ENCODE measurements around the gene FNDC3A.
"Not testable (repeated sequence)": the region's sequence is repeated elsewhere in the genome, so short reads cannot be mapped to it uniquely, and the experiment has no call there.

Gene FNDC3A

DNA sequence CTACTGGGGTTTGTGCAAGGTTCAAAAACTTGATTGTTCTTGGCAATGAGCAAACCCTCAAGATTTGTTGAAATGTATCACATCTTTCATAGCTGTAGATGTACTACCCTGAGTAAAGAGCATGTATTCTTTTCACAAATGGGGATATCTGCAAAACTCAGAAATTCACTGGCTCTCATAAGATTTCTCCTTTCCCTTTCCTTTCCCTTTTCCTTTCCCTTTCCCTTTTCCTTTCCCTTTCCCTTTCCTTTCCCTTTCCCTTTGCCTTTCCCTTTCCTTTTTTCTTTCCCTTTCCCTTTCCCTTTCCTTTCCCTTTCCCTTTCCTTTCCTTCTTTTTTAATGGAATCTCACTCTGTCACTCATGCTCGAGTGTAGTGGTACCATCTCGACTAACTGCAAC lies 69.1 kb downstream of the FNDC3A start:
- DNase-seq (ENCODE audit: insufficient read length, low spot score) (no peak), FAIRE-seq (no peak)
- TF ChIP-seq POLR2A (IDR thresholded peaks at IDR 0.05; ENCODE audit: low read depth, low read length): no peak

DNA sequence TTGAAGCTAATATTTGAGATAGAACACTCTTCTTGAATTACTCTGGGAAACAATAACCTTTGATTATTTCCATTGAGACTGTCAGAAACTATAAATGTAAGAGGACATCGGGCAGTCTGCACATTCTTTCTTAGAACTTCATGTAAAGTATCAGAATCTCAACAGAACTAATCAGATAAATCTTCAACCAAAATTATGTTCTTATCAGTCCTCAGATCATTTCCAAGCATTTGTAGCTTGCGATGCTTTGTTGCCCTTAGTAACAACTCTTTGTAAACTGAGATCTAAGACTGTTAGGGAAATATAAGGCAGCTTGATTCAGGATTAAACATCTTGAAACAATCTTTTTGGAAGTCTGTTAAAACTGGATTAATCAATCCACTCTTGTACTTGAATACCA lies 70.3 kb downstream of the FNDC3A start:
- FAIRE-seq (no peak), DNase-seq (ENCODE audit: insufficient read length, low spot score) (no peak)
- no peak for TF ChIP-seq POLR2A (IDR thresholded peaks at IDR 0.05; ENCODE audit: low read depth, low read length)

DNA sequence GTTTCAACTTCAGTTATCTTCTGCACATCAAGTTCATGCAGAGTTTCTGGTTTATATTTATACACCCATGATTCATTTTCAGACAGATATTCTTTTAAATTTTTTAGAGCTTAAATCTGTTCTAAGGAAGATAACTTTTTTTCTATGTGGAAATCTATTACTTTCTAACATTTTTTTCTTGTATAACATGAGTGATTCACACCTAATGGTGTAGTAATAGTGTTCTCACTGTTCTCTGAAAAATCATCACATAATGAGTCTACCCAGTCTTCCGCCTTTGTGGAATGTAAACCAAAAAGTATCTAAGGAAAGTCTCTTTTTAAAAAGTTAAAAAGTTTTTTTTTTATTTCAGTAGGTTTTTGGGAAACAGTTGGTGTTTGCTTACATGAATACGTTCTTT lies 70.8 kb downstream of the FNDC3A start:
- FAIRE-seq (no peak), DNase-seq (ENCODE audit: insufficient read length, low spot score) (no peak)
- TF ChIP-seq POLR2A (IDR thresholded peaks at IDR 0.05; ENCODE audit: low read depth, low read length): no peak

DNA sequence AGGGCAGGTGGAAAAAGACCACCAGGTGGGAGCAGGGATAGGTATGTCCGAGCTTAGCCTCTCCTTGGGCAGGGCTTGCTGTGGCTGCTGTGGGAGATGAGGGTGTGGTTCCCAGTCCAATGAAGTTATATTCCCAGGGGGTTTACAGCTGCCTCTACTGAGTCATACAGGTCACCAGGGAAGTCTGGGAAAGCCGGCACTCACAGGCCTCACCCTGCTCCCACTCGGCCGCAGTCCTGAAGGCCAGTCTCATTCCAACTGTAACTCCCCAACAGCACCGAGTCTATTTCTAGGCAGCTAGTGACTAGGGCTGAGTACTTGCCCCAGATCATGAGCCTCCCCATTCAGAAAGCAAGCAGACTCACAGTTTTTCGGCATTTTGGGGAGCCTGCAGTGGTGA lies 77.1 kb downstream of the FNDC3A start:
- no peak for DNase-seq (ENCODE audit: insufficient read length, low spot score)
- no peak for TF ChIP-seq POLR2A (IDR thresholded peaks at IDR 0.05; ENCODE audit: low read depth, low read length)
- no peak for FAIRE-seq

DNA sequence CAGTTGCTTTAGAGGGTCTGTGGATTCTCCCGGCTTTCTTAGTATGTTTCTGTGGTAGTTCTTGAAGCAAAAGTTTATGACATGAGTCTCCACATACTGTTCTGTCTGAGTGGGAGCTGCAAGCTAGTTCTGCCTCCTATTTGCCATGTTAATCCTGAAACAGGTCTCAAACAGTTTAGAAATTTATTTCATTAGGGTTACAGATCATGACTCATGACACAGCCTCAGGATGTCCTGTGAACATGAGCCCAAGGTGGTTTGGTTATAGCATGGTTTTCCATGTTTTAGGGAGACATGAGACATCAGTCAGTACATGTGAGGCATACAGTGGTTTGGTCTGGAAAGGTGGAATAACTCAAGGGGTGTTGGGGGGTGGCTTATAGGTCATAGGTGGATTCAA lies 77.5 kb downstream of the FNDC3A start:
- DNase-seq (ENCODE audit: insufficient read length, low spot score): no peak
- no peak for TF ChIP-seq POLR2A (IDR thresholded peaks at IDR 0.05; ENCODE audit: low read depth, low read length)
- FAIRE-seq: no peak

DNA sequence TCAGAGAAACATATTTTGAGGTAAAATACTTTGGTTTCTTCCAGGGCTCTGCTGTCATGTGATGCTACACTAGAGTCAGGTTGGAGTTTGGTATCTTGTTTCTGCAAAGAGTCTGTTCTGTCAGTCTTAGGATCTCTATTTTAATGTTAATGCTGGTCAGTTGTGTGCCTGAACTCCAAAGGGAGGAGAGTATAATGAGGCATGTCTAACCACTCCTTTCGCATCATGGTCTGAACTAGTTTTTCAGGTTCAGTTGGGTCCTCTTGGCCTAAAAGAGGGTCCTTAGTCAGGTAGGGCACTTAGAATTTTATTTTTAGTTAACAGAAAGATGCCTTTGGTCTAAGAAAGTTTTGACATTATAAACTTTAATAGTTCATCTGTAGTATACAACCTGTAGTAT lies 78.2 kb downstream of the FNDC3A start:
- TF ChIP-seq POLR2A (IDR thresholded peaks at IDR 0.05; ENCODE audit: low read depth, low read length): no peak
- DNase-seq (ENCODE audit: insufficient read length, low spot score) (no peak), FAIRE-seq (no peak)

DNA sequence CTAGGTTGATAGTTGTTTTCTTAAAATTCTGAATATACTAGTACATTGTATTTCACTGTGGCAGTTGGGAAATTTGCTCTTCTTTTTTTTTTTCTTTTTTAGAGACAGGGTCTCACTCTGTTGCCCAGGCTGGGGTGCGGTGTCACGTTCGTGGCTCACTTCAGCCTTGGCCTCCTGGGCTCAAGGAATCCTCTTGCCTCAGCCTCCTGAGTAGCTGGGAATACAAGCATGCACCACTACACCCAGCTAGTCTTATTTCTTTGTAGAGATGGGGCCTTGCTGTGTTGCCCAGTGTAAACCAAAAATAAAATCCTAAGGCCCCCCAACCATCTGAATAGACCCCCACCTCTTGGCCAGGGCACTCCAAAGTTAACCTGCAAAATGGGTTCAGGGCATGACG lies 79.3 kb downstream of the FNDC3A start:
- DNase-seq (ENCODE audit: insufficient read length, low spot score): no peak
- FAIRE-seq: no peak
- TF ChIP-seq POLR2A (IDR thresholded peaks at IDR 0.05; ENCODE audit: low read depth, low read length): no peak

DNA sequence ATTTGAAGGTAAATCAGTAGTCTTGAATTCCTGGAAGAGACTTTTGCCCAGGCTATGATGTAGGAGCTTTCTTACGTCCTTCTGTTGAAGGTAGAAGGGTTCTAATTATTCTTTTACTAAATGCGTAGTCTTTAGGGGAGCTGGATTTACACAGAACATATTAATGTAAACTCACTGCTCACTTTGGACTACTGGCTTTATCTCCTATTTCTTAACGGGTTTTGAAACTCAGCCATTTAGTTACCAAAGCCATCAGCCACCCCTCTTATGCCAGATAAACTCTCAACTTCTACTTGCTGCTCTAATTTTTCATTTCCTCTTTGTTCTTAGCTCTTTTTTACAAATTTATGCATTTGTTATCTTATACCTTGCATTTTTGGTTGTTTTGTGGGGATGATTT lies 81.5 kb downstream of the FNDC3A start:
- no peak for FAIRE-seq
- no peak for DNase-seq (ENCODE audit: insufficient read length, low spot score)

DNA sequence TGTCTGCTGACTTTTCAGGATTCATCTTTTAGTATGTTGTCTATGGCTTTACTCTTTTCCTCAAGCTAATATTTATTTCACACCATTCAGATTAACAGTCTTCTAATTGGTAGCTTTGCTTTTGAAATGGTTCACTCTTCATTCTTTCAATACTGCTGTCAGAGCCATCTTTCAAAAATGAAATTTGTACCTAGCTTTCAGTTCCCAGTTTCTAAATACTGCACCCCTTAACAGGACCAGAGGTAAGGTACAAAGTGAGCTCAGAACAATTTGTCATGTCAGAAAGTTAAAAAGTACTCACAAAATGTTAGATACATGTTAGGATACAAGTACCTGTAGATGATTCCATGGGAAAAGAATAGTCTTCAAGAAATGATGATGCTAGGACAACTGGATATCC lies 83.0 kb downstream of the FNDC3A start:
- no peak for DNase-seq (ENCODE audit: insufficient read length, low spot score)
- no peak for TF ChIP-seq POLR2A (IDR thresholded peaks at IDR 0.05; ENCODE audit: low read depth, low read length)
- FAIRE-seq: no peak

More for the DNA sequence above, 81.5 kb downstream of the FNDC3A start:
- TF ChIP-seq POLR2A (IDR thresholded peaks at IDR 0.05; ENCODE audit: low read depth, low read length): no peak

DNA sequence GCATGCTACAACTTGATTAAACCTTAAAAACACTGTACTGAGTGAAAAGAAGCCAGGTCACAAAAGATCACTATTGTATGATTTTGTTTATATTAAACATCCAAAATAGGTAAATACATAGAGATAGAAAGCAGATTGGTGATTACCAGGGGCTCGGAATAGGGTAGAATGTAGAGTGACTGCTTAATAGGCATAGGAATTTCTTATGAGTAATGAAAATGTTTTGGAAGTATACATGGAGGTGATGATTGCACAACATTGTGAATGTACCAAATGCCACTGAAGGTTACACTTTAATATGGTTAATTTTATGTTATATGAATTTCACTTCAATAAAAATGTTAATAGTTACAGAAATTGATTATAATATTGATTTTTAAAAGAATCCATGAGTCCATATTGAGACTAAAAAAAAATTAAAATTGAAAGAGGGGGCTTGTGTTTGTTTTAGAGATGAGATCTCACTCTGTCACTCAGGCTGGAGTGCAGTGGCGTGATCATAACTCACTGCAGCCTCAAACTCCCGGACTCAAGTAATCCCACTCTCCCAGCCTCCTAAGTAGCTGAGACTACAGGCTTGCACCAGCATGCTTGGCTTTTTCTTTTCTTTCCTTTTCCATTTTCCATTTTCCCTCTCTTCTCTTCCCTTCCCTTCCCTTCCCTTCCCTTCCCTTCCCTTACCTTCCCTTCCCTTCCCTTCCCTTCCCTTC lies 85.1 kb downstream of the FNDC3A start:
- peak; percentile 7 for DNase-seq (ENCODE audit: insufficient read length, low spot score)
- no peak for TF ChIP-seq POLR2A (IDR thresholded peaks at IDR 0.05; ENCODE audit: low read depth, low read length)
- no peak for FAIRE-seq

DNA sequence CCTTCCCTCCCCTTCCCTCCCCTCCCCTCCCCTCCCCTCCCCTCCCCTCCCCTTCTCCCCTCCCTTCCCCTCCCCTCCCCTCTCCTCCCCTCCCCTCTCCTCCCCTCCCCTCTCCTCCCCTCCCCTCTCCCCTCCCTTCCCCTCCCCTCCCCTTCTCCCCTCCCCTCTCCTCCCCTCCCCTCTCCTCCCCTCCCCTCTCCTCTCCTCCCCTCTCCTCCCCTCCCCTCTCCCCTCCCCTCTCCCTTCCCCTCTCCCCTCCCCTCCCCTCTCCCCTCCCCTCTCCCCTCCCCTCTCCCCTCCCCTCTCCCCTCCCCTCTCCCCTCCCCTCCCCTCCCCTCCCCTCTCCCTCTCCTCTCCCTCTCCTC lies 85.7 kb downstream of the FNDC3A start:
- DNase-seq (ENCODE audit: insufficient read length, low spot score); FAIRE-seq: not testable (repeated sequence)

DNA sequence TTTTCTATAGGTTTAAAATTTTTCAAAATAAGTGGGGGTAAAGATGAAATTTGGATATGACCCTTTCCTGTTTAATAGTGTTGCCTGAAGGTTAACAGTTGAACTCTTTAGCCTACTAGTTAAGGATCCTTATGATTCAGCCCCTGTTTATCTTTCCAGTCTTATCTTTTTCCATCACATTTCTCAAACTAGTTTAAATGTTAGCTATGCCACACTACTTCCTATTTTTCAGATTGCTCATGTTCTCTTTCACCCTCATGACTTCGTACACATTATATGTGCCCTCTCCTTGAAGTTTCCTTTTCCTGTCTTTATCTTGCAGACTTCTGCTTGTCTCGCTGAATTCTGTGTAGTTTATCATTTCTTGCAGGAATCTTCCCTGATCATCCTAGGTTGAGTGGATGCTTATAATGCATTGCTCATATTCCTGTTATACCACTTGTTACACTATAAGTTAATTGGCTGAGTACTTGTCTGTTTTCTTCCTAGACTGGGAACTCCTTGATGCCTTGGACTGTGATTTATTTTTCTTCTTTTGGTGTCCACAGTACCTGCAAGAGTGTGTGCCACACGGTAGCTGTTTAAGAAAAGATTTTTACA lies 86.7 kb downstream of the FNDC3A start:
- peak; percentile 27 for FAIRE-seq
- no peak for TF ChIP-seq POLR2A (IDR thresholded peaks at IDR 0.05; ENCODE audit: low read depth, low read length)

DNA sequence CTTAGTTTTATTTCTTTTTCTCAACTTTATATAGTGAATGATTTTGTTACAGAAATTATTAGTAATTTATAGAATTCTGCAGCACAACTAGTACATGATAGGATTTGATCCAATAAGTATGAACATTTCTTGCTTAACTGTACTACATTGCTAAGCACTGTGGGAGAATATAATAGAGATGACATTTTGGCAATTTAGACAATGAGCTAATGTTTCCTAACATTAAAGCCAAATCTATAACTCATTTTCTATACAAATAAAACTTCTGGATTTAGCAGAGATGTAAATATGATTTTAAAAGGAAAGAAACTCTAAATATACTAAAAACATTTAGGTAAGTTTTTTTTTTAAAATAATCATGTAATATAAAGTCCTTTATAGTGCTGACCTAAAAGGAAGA lies 87.3 kb downstream of the FNDC3A start:
- FAIRE-seq: no peak
- no peak for DNase-seq (ENCODE audit: insufficient read length, low spot score)
- no peak for TF ChIP-seq POLR2A (IDR thresholded peaks at IDR 0.05; ENCODE audit: low read depth, low read length)

More for the DNA sequence above, 86.7 kb downstream of the FNDC3A start:
- DNase-seq (ENCODE audit: insufficient read length, low spot score): no peak

DNA sequence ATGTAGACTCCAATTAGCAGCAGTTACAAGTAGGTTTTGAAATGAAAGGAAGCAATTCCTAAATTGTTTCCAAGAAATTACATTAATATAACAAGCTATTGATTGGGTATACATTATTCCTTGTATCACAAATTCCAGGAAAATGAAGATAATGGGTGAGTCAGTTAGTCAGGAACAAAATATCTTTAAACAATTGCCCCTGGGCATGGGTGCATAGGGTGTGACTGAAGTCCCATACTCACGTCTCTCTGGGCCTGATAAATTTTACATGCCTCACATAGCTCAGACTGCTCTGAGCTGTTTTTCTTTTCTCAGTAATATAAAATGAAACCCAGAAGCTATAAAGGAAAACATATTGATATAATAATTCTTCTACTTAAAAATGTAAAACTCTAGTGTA lies 87.8 kb downstream of the FNDC3A start:
- DNase-seq (ENCODE audit: insufficient read length, low spot score): no peak
- FAIRE-seq: no peak
- no peak for TF ChIP-seq POLR2A (IDR thresholded peaks at IDR 0.05; ENCODE audit: low read depth, low read length)

DNA sequence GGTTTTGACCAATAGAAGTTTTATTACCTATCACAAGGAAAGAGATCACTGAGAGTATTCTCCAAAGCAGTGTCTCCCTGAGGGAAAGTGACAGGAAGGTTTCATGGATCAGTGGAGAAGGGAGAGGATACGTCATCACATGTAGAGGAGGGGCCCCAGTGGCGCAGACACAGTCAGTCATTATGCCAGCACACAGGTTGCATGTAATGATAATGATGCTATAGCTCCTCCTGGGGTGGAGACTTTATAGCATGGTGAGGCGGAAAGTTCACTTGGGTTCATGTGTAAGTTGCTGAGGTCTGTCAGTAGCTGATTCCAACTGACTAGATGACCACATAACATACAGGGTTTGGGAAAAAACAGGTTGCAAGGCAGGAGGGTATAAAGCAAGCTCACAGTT lies 88.8 kb downstream of the FNDC3A start:
- FAIRE-seq: no peak
- no peak for DNase-seq (ENCODE audit: insufficient read length, low spot score)
- no peak for TF ChIP-seq POLR2A (IDR thresholded peaks at IDR 0.05; ENCODE audit: low read depth, low read length)
